Measurements from ENCODE around the gene DOCK4.

GRCh38 chr7:112068967-112069366, 137.2 kb downstream of the DOCK4 start:
- TF ChIP-seq CTCF (IDR thresholded peaks at IDR 0.05; ENCODE audit: insufficient read depth, low read depth, low read length) (no peak), EZH2 (IDR thresholded peaks at IDR 0.05; ENCODE audit: insufficient read depth, low read length) (no peak)
